GOT3 (cell line): ENCODE data around the gene CLCN6.
"Not testable (repeated sequence)": the region's sequence is repeated elsewhere in the genome, so short reads cannot be mapped to it uniquely, and the experiment has no call there.

ENCODE experiments used
- DNase-seq: peaks from one replicate; lab custom pipeline; 2025; ENCODE audit warnings: mixed read lengths; lab: John Stamatoyannopoulos, UW

Gene CLCN6

DNA sequence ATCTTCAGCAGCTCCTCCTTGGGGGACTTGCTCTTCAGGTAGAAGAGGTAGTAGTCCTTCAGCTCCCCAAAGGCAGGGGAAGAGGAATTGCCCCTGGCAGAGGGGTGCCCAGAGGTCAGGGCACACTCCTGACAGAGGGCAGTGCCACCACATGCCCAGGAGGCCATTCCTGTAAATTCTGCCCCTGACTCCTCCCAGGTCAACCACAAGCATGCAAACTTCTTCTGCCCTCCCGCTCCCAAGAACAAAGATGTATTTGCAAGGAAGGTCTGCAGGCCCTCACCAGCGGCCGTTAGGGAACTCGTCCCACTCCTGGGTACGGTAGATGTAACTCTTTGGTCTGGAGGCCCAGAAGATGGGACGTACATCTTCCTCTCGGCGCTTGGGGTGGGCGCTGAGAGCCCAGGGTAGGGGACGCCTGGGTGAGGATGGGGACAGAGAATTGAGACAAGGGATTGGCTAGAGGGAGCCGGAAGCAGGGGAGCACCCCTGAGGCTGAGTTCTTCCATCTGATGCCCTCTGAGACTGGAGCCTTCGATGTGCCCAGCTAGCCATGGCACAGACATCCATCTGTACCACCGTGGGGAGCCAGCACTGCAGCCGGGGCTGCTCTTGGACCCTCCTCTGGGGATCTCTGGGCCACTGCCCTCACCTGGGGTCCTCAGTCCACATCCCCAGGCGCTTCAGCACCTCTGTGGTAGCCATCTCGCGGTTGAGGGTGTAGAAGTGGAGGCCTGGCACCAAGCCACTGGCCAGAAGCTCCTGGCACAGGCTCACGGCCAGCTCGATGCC, 11.3 kb upstream of the CLCN6 start:
- DNase-seq = no peak

DNA sequence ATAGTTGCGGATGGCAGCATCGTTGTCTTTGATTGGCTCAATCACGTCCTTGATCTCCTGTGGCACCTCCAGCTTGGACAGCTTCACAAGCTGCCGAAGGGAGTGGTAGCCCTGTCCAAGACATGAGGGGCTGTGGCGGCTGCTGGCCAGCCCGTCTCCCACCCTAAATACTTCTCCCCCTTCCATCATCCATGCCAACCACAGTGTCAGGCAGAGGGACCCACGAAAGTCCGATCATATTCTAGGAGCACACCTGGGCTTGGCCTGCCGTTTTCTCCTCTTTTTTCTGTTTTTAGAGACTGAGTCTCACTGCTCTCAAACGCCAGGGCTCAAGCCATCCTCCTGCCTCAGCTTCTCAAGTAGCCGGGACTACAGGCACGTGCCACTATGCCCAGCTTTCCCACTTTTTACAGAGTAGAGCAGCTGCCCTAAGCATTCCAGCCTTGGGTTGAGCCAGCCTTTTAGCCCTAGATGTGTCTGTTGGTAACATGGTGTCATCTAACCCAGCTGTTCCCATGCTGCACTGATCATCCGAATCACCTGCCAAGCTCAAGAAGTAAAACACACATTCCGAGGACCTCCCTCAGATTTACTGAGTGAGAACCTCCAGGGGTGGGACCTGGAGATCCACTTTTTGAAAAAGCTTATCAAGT, 10.6 kb upstream of the CLCN6 start:
- DNase-seq = no peak

DNA sequence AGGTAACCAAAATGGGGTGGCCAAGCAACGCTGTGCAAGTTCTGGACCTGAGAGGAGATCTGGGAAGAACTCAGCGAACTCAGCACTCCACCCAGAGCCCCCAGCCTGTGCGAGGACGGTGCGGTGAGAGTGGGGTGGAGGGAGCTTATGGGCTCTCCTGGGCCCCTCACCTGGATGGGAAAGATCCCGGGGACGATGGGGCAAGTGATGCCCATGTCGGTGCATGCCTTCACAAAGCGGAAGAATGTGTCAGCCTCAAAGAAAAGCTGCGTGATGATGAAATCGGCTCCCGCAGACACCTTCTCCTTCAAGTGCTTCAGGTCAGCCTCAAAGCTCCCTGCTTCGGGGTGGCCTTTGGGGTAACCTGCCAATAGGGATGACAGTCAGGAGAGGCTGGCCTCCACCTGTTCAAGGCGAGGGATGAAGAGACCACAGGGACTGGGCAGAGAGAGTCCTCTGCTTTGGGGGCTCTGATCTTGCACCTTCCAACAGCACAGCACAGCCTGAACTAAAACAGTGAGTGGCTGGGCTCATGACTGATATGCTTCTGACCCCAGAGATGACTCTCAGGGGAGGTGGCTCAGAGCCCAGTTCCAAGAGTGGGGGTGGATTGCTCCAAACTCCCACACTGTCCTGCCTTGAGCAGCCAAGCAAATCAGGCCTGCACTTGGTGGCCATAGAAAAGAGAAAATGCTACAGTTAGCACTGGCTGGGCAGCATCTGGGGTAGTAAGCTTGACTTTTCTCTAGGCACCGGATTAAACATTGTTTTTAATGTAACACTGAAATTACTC, 9.8 kb upstream of the CLCN6 start:
- DNase-seq = no peak

DNA sequence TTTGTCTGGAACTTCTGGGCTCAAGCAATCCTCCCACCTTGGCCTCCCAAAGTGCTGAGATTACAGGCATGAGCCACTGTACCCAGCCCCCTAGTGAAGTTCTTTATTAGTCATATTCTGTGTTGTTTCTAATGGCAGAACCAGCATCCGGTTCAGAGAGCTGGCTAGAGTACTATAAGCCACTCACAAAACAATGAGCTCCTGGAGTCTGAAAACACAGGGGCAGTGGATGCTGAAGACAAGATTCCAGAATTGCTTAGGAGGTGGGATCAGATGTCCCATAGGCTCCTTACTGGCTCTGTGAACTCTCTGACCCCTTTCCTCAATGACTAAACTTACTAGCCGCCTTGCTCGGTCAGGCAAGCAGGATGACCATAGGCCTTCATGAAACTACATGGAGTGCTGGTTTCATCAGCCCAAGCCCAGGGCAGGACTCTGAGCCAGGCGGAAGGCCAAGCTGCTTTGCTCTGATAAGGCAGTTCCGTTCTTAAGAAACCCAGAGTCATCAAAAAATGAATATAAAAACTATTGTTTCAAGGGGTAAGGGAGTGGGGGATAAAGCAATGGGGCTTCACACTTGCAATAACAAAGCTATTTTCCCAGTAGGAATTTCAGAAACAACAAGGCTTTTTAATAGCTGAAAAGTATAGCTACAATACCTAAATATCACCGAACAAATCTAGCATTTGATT, 8.3 kb upstream of the CLCN6 start:
- no peak for DNase-seq

DNA sequence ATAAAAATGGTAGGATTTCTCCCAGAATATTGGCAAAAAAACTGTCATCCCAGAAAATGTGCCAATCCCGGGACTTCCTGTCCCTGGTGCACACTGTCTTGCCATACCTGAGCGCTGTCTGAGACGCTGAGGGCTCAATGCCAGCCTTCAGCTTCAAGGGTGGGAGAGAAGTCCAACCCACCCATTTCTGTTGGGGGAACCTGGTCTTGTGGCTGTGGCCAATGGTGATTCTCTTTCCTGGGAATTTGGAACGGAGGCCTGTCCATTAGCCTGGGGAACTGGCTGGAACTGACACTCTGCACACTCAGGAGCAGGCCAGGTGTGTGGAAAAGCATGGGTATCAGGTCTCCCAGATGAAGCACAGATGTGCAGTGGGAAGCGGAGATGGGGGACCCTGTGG, 6.9 kb upstream of the CLCN6 start:
- no peak for DNase-seq

DNA sequence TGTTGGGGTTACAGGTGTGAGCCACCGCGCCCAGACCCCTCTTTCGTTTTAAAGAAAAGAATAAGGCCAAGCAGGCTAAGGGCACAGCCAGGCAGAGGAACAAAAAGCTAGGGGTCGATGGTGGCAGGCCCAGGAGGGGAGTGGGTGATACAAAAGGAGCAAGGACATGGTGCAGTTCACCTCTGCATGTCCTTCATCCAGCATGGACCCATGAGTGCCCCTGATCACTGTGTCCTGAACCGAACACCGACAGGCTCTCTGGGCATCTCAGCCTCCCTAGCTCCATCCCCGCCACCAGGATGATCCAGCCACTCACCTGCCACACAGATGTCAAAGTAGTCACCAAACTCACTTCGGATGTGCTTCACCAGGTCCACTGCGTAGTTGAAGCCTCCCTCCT, 6.1 kb upstream of the CLCN6 start:
- DNase-seq = no peak

DNA sequence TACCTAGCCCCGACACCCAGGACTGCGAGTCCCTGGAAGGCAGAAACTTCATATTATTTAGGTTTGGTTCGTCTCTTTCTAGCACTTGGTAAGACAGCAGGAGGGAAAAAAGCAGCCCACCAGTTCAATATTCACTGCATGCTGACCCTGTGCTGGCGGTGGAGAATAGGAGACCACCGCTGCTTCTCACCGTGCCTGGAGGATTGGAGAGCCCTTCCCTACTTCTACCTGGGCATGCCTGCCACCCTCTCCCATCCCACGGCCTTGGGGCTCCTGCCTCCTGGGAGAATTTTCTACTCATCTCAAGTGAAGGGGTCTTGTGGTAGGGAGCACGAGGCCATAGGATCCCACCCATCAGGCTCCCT, 5.6 kb upstream of the CLCN6 start:
- DNase-seq = no peak

DNA sequence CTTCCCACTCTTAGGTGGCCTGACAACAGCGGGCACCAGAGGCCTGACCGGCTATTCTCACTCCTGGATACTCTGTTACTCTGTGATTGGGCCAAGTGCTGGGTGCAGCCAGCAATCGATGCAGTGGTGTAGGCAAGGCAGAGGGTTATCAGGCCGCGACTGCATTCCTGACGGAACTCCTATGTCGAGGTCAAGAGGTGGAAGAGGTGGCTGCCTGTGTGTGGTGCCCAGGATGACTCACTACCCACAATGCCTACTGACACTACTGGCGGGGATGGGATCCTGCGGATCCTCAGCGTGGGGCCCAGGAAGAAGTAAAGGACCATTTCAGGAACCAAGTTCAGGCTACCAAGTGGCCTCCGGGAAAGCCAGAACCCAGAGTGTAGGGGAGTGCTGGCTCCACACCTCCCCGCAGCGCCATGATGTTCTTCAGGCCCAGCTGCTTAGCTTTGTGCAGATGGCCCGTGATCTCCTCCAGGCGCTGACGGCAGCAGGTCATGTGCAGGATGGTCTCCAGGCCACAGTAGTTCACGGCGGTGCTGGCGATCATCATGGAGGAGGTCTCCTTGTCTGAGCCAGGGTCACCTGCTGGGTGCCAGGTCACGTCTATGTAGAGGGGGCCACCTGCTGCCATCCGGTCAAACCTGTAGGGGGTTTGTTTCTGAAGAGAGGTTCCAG, 5.1 kb upstream of the CLCN6 start:
- no peak for DNase-seq

DNA sequence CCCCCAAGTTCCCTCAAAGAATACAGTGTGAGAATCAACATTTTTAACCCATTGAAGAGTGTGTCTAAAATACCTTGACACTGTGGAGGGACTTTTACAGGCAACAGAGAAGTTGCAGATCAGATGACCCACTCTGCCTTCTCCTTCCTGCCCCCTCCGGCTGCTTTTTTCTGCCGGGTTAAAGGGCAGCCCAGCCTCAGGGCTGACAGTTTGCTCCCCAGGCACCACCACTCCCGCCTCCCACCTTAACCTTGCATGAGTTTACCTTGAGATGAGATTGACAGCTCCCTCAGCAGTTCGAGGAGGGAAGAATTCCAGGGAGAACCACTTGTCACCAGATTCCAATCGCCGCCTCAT, 3.4 kb upstream of the CLCN6 start:
- DNase-seq = no peak

DNA sequence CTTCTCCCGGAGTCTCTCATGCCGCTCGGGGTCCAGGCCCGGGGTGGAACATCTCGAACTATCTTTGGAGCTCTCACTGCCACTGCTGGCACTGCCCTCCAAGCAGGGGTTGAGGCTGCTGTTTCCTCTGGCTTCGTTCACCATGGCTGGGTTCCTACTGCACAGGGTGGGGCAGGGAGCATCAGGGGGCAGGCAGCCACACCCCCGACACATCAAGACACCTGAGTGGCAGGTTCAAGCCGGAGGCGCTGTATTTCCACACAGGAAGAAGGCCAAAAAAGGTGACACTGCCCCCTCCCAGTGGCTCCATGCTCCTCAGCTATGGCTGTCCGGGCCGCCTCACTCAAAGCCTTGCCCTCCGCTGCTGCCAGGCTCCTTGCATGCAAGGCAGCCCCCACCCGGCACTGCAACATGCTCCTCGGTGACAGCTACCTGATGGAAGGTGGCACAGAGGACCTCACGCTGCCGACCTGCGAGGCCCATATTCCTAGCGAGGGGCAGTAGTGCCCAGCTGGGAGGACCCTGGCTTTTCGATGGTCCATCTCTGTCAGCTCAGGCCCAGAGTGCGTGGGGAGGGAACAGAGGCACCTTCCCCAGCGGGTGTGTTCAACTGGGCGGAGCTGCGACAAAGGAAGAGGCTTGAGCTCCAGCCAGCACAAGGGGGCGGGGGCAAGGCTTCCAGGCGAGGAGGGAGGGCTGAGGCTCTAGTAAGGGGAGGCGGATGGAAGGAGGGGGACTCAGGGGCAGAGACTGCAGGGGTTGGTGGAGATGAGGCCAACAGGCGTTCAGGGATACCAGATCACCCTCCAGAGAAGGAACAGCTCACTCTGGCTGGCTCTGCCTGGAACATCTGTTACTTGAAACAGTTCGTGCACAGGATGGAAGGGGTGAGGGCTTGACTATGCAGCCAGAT, 2.8 kb upstream of the CLCN6 start:
- no peak for DNase-seq

DNA sequence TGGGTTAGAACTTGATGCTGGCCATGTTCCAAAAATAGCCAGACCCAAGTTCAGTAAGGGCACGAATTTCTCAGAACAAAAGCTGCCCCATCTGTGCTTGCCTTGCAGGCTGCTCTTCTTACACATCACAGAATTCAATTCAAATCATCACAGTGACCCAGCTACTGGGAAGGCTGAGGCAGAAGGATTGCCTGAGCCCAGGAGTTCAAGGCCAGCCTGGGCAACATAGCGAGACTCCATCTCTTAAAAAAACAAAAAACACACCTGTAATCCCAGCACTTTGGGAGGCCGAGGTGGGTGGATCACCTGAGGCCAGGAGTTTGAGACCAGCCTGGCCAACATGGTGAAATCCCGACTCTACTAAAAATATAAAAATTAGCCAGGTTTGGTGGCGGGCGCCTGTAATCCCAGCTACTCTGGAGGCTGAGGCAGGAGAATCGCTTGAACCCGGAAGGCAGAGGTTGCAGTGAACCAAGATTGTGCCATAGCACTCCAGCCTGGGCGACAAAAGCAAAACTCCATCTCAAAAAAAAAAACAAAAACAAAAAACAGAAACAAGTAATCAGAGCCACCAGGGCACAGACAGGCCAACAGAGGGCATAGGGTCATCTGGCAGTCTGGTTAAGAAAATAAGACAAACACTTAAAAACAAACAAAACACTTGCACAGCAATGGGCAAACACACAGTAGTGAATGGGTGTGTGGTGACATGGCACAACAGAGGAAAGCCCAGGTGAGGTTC, 1.9 kb upstream of the CLCN6 start:
- DNase-seq = not testable (repeated sequence)

DNA sequence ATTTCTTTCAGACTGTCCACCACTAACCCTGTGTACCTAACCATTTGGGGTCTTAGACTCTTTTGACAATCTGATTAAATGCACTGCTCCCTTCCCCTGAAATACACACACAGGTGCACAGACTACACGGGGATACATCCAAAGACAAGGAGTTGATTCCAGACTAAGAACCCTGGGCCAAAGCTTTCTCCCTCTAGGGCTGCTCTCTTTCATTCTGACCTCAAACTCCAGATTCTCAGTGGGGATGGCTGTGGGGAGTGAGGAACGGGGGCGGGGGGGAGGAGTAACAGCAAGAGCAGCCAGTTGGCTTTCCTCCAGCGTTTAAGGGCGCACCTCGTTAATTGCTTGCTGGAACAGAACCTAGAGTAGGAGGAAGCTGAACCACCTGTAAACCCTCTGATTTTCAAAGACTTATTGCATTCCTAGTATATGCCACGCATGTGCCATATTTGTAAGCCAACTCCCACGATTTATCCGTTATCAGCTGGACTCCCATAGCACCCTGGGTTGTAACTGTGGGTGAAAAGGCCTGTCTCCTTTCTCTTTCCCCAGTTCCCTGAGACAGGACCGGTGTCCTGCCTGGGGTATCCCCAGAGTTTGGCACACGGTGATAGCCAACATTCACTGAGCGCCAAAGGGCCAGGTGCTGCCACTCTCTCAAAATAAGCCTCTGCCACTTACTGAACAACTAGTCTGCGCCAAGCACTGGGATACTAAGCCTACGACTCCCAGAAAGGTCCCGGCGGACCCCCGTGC, 1.1 kb upstream of the CLCN6 start:
- no peak for DNase-seq

DNA sequence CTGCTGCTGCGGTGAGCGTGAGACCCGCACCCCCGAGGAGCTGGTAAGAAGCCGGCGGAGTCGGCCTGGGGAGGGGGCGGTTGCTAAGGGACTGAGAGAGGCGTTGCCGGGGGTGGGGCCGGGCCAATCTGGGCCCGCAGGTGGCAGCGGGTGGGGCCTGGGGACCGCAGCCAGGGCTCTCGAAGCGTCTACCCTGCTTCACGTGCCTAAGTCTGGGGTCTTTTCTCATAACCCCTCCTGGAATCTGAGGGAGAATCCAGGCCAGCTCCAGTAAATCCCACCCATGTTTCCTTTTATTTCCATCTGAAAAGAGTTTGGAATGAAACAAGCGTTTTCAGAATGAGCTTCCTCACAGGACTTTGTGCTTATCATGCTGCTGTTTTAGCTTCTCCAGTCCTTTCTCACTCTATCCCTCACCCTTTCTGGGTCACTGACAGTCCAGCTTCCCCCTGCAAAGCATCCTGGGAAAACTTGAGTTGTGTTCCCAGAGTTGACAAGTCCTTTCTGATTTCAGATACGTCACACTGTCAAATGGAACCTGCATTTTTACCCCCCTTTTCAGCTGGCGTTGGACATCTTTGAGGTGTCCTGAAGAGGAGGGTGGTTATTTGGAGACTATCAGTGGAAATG, 431 bp downstream of the CLCN6 start:
- no peak for DNase-seq

DNA sequence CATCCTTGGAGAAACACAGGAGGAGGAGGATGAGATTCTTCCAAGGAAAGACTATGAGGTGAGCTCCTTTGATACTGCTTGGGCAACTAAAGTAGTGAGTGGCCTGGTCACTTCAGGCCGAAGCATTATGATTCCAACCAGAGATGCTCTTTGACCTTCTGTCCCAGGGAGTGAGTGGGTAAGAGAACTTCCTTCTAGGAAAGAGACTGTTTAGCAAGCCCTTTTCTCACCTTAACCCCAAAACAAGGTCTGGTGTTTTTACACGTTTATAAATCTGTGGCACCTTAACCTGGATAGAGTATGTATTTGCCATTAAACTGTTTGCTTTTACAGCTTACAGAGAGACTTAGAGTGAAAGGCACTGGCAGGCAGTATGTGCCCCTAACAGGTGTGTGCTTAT, 1.1 kb downstream of the CLCN6 start:
- no peak for DNase-seq

DNA sequence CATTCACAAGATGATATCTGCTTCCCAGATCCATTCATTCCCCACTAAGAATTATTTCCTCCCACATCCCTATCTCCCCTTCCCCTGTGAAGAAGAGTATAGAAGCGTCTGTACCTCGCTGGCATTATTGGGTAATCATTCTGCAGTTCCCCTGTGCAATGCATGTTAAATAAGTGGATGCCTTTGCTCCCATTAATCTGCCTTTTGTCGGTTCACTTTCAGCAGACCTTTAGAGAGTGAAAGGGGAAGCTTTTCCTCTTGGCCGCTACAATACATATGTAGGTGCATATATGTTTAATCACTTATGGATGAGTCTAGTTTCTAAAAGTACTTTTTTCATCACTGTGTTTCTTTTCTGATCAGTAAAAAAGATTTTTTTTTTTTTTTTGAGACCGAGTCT, 7.0 kb downstream of the CLCN6 start:
- no peak for DNase-seq

DNA sequence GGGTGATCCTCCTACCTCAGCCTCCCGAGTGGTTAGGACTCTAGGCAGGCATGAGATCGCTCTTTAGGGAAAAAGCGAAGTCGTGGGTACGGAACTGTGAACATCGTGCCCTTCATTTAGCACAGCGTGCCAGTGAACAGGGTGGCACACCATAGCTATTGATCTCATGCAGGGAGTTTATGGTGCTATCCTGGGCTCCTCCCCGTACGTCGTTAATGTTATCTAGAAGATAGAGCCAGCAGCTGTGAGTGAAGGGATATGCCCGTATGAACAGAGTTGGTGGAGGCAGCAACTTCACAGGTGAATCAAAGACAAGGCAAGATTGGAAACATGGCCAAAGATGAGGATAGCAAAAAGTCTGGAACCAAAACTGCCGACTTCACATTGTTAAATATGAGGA, 11.2 kb downstream of the CLCN6 start:
- DNase-seq = no peak

DNA sequence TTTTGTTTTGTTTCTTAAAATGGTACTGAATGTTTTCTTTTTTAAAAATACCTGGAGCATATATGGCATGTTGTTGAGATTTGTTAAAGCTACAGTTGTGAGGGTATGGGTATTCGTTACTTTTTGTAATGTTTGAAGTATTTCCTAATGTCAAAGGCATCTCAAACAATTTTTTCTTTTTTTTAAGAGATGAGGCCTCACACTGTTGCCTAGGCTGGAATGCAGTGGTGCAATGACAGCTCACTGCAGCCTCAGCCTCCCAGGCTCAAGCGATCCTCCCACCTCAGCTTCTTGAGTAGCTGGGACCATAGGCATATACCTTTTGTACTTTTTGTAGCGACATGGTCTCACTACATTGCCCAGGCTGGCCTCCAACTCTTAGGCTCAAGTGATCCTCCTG, 16.1 kb downstream of the CLCN6 start:
- no peak for DNase-seq

DNA sequence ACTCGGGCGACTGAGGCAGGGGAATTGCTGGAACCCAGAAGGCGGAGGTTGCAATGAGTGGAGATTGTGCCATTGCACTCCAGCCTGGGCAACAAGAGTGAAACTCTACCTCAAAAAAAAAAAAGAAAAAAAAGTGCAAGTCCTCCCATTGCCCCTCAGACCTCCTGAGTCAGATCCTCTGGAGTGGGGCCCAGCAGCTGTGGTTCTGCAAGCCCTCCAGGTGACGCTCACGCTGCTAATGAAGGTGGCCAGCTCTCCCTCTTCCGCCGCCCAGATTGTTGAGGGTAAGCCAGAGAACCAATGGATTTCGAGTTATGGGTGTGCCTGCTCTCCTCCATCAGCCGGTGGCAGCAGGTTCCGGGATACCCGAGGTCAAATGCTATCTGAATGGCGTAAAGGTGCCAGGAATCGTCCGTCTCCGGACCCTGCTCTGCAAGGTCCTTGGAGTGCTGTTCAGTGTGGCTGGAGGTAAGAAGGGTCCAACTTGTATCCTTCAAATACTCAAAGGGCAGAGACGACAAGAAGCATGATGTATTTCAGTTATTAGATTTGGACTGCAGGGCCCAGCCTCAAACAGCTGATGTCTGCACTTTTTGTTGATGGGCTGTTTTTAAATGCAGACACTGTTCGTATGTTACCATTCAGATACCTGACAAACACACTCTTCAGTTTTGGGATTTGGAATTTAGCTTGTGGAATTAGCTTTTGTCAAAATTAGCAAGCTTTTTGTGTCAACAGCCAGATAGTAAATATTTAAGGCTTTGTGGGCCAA, 17.6 kb downstream of the CLCN6 start:
- no peak for DNase-seq
